ENCODE results near the gene DOHH.

DNA sequence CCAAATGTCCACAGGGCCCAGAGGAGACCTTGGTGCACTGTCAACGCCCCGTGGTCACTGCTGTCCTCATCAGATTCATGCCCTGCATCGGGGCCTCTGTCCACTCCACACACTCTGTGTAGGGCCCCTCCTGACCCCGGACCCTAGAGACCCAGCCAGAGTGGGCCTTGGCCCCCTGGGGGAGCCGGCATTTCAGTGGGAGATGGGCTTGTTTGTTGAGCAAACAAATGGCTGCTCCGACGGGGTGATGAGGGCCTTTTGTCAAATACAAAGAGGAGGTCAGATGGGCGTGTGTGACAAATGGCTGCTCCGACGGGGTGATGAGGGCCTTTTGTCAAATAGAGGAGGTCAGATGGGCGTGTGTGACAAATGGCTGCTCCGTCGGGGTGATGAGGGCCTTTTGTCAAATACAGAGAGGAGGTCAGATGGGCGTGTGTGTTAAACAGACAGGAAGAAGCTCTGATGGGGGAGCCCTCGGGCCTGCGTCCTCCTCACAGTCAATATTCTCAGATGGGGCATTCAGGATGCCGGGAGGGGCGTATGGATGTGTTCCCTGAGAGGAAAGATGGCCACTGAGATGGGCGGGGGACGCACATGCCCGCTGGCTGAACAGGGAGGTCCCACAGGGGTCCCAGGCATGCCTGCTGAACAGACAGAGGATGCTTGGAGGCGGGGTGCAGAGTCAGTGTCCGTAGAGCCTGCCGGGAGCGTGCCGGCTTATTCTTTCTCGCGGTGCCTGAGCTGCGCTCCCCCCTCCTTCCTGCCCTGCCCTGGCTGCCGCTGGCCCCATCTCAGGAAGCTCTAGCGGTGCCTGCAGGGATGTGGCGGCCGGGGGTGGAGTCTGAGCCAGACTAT is 56.4 kb downstream of the DOHH start:
- TF ChIP-seq, protein P1, sequence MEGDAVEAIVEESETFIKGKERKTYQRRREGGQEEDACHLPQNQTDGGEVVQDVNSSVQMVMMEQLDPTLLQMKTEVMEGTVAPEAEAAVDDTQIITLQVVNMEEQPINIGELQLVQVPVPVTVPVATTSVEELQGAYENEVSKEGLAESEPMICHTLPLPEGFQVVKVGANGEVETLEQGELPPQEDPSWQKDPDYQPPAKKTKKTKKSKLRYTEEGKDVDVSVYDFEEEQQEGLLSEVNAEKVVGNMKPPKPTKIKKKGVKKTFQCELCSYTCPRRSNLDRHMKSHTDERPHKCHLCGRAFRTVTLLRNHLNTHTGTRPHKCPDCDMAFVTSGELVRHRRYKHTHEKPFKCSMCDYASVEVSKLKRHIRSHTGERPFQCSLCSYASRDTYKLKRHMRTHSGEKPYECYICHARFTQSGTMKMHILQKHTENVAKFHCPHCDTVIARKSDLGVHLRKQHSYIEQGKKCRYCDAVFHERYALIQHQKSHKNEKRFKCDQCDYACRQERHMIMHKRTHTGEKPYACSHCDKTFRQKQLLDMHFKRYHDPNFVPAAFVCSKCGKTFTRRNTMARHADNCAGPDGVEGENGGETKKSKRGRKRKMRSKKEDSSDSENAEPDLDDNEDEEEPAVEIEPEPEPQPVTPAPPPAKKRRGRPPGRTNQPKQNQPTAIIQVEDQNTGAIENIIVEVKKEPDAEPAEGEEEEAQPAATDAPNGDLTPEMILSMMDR (optimal IDR thresholded peaks at IDR 0.05 in 1 of 3, IDR thresholded peaks at IDR 0.05 in 1 of 3, conservative IDR thresholded peaks at IDR 0.05 in 1 of 3; ENCODE audit: extremely low read depth in 1 of 3, insufficient read depth in 2 of 3, low read length in 3 of 3) = no peak
- TF ChIP-seq EZH2 (IDR thresholded peaks at IDR 0.05; ENCODE audit: low read length) = no peak

Measured in keratinocyte (primary cell).